ENCODE results near the gene KIF13A.
"Not testable (repeated sequence)": the region's sequence is repeated elsewhere in the genome, so short reads cannot be mapped to it uniquely, and the experiment has no call there.

KIF13A gene

DNA sequence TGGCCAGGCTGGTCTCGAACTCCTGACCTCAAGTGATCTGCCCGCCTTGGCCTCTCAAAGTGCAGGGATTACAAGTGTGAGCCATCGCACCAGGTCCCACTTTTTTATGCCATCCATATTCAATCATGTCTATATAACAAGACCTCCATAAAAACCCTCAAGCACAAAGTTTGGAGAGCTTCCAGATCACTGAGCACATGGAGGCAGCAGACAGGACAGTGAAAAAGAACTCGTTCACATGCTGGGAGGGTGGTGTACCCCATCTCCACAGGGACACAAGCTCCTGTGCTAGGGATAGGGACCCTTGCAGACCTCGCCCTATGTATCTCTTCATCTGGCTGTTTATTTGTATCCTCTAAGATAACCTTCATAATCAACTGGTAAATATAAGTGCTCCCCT is 30.3 kb downstream of the KIF13A start:
- TF ChIP-seq, protein P1, sequence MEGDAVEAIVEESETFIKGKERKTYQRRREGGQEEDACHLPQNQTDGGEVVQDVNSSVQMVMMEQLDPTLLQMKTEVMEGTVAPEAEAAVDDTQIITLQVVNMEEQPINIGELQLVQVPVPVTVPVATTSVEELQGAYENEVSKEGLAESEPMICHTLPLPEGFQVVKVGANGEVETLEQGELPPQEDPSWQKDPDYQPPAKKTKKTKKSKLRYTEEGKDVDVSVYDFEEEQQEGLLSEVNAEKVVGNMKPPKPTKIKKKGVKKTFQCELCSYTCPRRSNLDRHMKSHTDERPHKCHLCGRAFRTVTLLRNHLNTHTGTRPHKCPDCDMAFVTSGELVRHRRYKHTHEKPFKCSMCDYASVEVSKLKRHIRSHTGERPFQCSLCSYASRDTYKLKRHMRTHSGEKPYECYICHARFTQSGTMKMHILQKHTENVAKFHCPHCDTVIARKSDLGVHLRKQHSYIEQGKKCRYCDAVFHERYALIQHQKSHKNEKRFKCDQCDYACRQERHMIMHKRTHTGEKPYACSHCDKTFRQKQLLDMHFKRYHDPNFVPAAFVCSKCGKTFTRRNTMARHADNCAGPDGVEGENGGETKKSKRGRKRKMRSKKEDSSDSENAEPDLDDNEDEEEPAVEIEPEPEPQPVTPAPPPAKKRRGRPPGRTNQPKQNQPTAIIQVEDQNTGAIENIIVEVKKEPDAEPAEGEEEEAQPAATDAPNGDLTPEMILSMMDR (IDR thresholded peaks at IDR 0.05; ENCODE audit: unreplicated experiment in 3 of 3): no peak
- H3K36me3 Mint-ChIP-seq (ENCODE audit: low read depth): peaks cover 12% of the 10 kb centered on the region
- peaks cover 46% of the 10 kb centered on the region for H3K4me1 Mint-ChIP-seq
- H3K27me3 Mint-ChIP-seq (ENCODE audit: low read depth): no peaks in the 10 kb centered on the region
- H3K9me3 Mint-ChIP-seq: no peaks in the 10 kb centered on the region
- peak overlapping the region in 2 of 3 experiments; percentile 42 to 84 for H3K27ac Mint-ChIP-seq
- no peak overlapping the region for H3K4me3 Mint-ChIP-seq

DNA sequence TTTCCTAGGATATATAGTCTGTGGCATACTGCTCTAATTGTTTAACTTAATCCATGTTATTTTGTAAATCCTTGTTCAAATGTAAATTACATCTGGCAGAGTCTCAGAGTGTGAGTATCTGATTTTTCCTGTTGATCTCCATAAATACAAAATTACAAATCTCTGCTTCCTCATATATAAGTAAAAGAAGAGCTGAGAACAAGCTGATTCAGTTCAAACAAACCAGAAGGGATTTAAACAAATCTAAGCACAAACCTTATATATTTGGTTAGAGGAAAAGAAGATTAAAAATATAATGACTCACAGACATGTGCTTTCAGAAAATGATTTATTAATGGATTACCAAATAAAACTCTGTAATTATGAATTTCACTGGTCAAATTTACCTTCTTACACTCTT is 37.3 kb downstream of the KIF13A start:
- H3K27ac Mint-ChIP-seq: peak overlapping the region; percentile 33 to 67 (median 56)
- TF ChIP-seq, protein P1 (IDR thresholded peaks at IDR 0.05; ENCODE audit: unreplicated experiment in 3 of 3): no peak
- no peak overlapping the region for H3K4me3 Mint-ChIP-seq
- H3K9me3 Mint-ChIP-seq: peaks cover 2% of the 10 kb centered on the region
- H3K4me1 Mint-ChIP-seq: peaks cover 13% of the 10 kb centered on the region
- peaks cover 9% of the 10 kb centered on the region for H3K36me3 Mint-ChIP-seq (ENCODE audit: low read depth)
- no peaks in the 10 kb centered on the region for H3K27me3 Mint-ChIP-seq (ENCODE audit: low read depth)

DNA sequence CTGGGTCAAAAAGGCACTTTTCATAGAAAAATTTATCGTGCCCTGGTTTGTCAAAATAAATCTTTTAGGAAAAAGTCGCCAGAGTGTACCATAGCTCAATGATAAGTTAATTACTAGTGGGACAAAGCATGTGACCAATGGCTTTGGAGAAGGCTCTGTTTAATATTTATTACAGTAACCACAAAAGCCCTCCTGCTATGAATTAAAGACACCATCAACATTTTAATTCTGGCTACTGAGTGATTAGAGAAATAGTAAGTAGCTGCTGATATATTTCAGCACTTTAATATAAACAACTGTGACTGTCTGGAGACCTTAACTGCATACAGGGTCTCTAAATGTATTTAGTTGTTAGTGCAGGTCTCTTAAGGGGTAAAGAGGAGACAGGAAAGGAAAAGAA is 38.3 kb downstream of the KIF13A start:
- Mint-ChIP-seq H3K9me3 (peaks cover 2% of the 10 kb centered on the region), H3K27ac (no peak overlapping the region), H3K27me3 (ENCODE audit: low read depth) (no peaks in the 10 kb centered on the region), H3K36me3 (ENCODE audit: low read depth) (peaks cover 9% of the 10 kb centered on the region), H3K4me3 (no peak overlapping the region), H3K4me1 (peaks cover 17% of the 10 kb centered on the region)
- TF ChIP-seq, protein P1 (IDR thresholded peaks at IDR 0.05; ENCODE audit: unreplicated experiment in 3 of 3): no peak

DNA sequence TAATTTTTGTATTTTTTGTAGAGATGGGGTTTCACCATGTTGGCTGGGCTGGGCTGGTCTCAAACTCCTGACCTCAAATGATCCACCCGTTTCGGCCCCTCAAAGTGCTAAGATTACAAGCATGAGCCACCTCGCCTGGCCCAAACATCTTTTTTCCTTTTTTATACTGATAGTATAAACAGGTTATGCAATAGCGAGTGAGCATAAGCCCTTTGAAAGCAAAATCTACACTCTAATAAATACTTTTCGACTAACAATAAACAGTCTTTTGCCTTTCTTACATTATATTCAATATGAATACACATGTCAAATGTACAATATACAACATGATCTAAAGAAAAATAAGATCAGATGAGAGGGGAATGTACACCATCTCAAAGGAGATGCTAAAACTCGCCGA is 38.7 kb downstream of the KIF13A start:
- TF ChIP-seq, protein P1 (IDR thresholded peaks at IDR 0.05; ENCODE audit: unreplicated experiment in 3 of 3): no peak
- Mint-ChIP-seq H3K4me3 (no peak overlapping the region), H3K36me3 (ENCODE audit: low read depth) (peaks cover 9% of the 10 kb centered on the region), H3K27me3 (ENCODE audit: low read depth) (no peaks in the 10 kb centered on the region), H3K4me1 (peaks cover 20% of the 10 kb centered on the region), H3K27ac (no peak overlapping the region), H3K9me3 (peaks cover 2% of the 10 kb centered on the region)

DNA sequence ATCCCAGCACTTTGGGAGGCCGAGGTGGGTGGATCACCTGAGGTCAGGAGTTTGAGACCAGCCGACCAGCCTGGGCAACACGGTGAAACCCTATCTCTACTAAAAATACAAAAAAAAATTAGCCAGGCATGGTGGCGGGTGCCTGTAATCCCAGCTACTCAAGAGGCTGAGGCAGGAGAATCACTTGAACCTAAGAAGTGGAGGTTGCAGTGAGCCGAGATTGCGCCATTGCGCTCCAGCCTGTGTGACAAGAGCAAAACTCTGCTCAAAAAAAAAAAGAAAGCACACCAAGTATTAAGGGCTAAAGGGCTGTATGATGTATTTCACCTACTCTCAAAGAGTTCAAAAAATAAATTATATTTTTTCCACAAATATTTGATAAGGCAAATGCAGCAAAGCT is 39.9 kb downstream of the KIF13A start:
- peaks cover 20% of the 10 kb centered on the region for H3K4me1 Mint-ChIP-seq
- H3K27me3 Mint-ChIP-seq (ENCODE audit: low read depth); H3K9me3 Mint-ChIP-seq; H3K4me3 Mint-ChIP-seq; H3K27ac Mint-ChIP-seq; H3K36me3 Mint-ChIP-seq (ENCODE audit: low read depth): not testable (repeated sequence)

DNA sequence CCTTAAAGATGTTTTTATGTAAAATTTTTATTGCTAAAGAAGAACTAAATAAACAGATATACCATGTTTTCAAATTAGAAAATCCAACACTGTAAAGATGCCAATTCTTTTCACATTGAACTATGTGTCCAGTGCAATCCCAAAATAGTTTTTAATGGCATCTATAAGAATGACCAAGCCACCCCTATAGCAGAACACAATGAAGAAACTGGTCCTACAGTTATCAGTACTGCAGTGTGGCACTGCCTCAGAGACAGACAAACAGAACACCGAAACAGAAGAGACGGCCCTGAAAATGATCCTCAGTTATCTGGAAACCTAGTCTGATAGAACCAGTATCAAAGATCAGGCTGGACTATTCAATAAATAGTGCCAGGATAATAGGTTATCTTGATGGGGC is 41.9 kb downstream of the KIF13A start:
- no peaks in the 10 kb centered on the region for H3K9me3 Mint-ChIP-seq

More for the DNA sequence above, 41.9 kb downstream of the KIF13A start:
- H3K27ac Mint-ChIP-seq: no peak overlapping the region
- TF ChIP-seq, protein P1 (IDR thresholded peaks at IDR 0.05; ENCODE audit: unreplicated experiment in 3 of 3): no peak
- peaks cover 20% of the 10 kb centered on the region for H3K4me1 Mint-ChIP-seq
- H3K27me3 Mint-ChIP-seq (ENCODE audit: low read depth): no peaks in the 10 kb centered on the region
- no peak overlapping the region for H3K4me3 Mint-ChIP-seq
- peaks cover 4% of the 10 kb centered on the region for H3K36me3 Mint-ChIP-seq (ENCODE audit: low read depth)

Data from nephron (organoid).